GM12878 (cell line): ENCODE data around the gene EIF1. TPM values are rescaled to one million over a fixed set of nuclear protein-coding genes. Genes with fewer than 3 reads are reported as not detected.

Source experiments
- ATAC-seq: fragments of 200-7000 bp; cut with Tn5 transposase; 3 replicates; pipeline ENCODE4 v1.9.1; 2020; ENCODE audit warnings: mild to moderate bottlenecking, moderate library complexity
- BruUV-seq: library from RNA; stranded (reverse); fragments of 400-500 nt; replicated peaks from 2 replicates; lab custom pipeline; 2021; lab: Mats Ljungman, UMichigan
- CTCF ChIA-PET: fragments of 300-600 bp; sonication (Branson Sonifier 250); formaldehyde crosslinking; extraction: SDS; loops from one replicate; lab custom pipeline; 2021; ENCODE audit warnings: inconsistent platforms; lab: Yijun Ruan, JAX
- POLR2A ChIA-PET: fragments of 350-600 bp; formaldehyde crosslinking; extraction: SDS; loops from one replicate; lab custom pipeline; 2021; ENCODE audit warnings: inconsistent platforms; lab: Charles Lee
- RAD21 ChIA-PET: fragments of 300-600 bp; sonication (Branson Sonifier 250); formaldehyde crosslinking; loops from one replicate; lab custom pipeline; 2023; ENCODE audit warnings: antibody characterized with exemption; ENCODE audit not compliant: unreplicated experiment; lab: Charles Lee
- SMC1A ChIA-PET: fragments of 300-600 bp; sonication (Branson Sonifier 250); formaldehyde crosslinking; loops from one replicate; lab custom pipeline; 2023; ENCODE audit not compliant: unreplicated experiment, uncharacterized antibody; lab: Charles Lee
- DNase-seq: peaks from one replicate; pipeline ENCODE4 v3.0.0-alpha.2; 2011; ENCODE audit warnings: low read depth, low spot score
- FAIRE-seq: peaks from 3 replicates; lab custom pipeline; 2011; peaks lifted over from hg19 to GRCh38; lab: Jason Lieb, UNC
- H2AFZ ChIP-seq: 2 replicates; pipeline ENCODE4 v1.6.0; 2011; ENCODE audit warnings: low read depth, low read length, control low read depth; ENCODE audit not compliant: control insufficient read depth
- H3K27ac ChIP-seq: 2 replicates; pipeline ENCODE4 v1.5.1; 2011; ENCODE audit warnings: control low read depth; ENCODE audit not compliant: control insufficient read depth, insufficient read depth
- H3K27me3 ChIP-seq, 2 experiments: replicated peaks in 1 of 2; 2 replicates each; pipeline versions ENCODE4 v1.6.0 to v1.6.1; 2011; ENCODE audit warnings: low read length in 1 of 2; ENCODE audit not compliant: control insufficient read depth in 2 of 2, insufficient read depth in 2 of 2
- H3K36me3 ChIP-seq, 2 experiments: 2 replicates each; pipeline ENCODE4 v1.5.1; 2011; ENCODE audit warnings: low read length in 1 of 2; ENCODE audit not compliant: control insufficient read depth in 2 of 2, insufficient read depth in 2 of 2
- H3K4me1 ChIP-seq: 2 replicates; pipeline ENCODE4 v1.6.1; 2011; ENCODE audit warnings: mild to moderate bottlenecking, low read length, moderate library complexity, mixed read lengths; ENCODE audit not compliant: control insufficient read depth, insufficient read depth
- H3K4me2 ChIP-seq: 2 replicates; pipeline ENCODE4 v1.6.0; 2011; ENCODE audit warnings: control low read depth; ENCODE audit not compliant: control insufficient read depth, insufficient read depth
- H3K4me3 ChIP-seq: fragments of 200-600 bp; sonication (generic); 2 replicates; pipeline ENCODE4 v1.5.1; 2016
- H3K79me2 ChIP-seq: 2 replicates; pipeline ENCODE4 v1.6.0; 2011; ENCODE audit warnings: low read length; ENCODE audit not compliant: control insufficient read depth, insufficient read depth
- H3K9ac ChIP-seq: 2 replicates; pipeline ENCODE4 v1.8.0; 2011; ENCODE audit warnings: low read length, control low read depth, mixed read lengths; ENCODE audit not compliant: control insufficient read depth, insufficient read depth
- H3K9me3 ChIP-seq: replicated peaks from 3 replicates; pipeline ENCODE4 v1.5.1; 2011; ENCODE audit warnings: mild to moderate bottlenecking, low read length; ENCODE audit not compliant: control insufficient read depth, insufficient read depth
- H4K20me1 ChIP-seq: 2 replicates; pipeline ENCODE4 v1.6.0; 2011; ENCODE audit not compliant: control insufficient read depth, insufficient read depth
- BHLHE40 ChIP-seq, 2 experiments: fragments of 450-650 bp in 1 of 2; IDR thresholded peaks; 2 replicates each; pipeline ENCODE4 v1.6.1; 2011 to 2017; ENCODE audit warnings: low read depth in 2 of 2, borderline replicate concordance in 1 of 2, improper control_type of control experiment in 1 of 2, low read length in 1 of 2, mild to moderate bottlenecking in 1 of 2
- CHD2 ChIP-seq: IDR thresholded peaks from 2 replicates; pipeline ENCODE4 v1.6.1; 2011; ENCODE audit warnings: low read depth, low read length, improper control_type of control experiment, borderline replicate concordance
- DPF2 ChIP-seq: fragments of 450-650 bp; IDR thresholded peaks from 2 replicates; pipeline ENCODE4 v1.6.1; 2017; ENCODE audit warnings: mild to moderate bottlenecking
- GATAD2B ChIP-seq: fragments of 450-650 bp; conservative IDR thresholded peaks from 2 replicates; pipeline ENCODE4 v1.6.1; 2017; ENCODE audit warnings: low read depth, mild to moderate bottlenecking, moderate library complexity
- NBN ChIP-seq: fragments of 450-650 bp; IDR thresholded peaks from 2 replicates; pipeline ENCODE4 v1.6.1; 2016
- RFX5 ChIP-seq: IDR thresholded peaks from 2 replicates; pipeline ENCODE4 v1.6.1; 2011; ENCODE audit warnings: low read depth, low read length, improper control_type of control experiment
- SP1 ChIP-seq: IDR thresholded peaks from one replicate; pipeline ENCODE4 v1.6.1; 2011; ENCODE audit warnings: low read depth, low read length
- YBX1 ChIP-seq: fragments of 450-650 bp; IDR thresholded peaks from 2 replicates; pipeline ENCODE4 v1.6.1; 2016; ENCODE audit warnings: antibody characterized with exemption
- ZNF592 ChIP-seq: fragments of 450-650 bp; IDR thresholded peaks from 2 replicates; pipeline ENCODE4 v1.6.1; 2017; ENCODE audit warnings: mild to moderate bottlenecking, moderate library complexity
- ZNF622 ChIP-seq: fragments of 450-650 bp; IDR thresholded peaks from 2 replicates; pipeline ENCODE4 v1.6.1; 2017; ENCODE audit warnings: mild to moderate bottlenecking, inconsistent platforms
- WGBS: methylation state at CpG from one replicate; pipeline ENCODE4 v1.1.6; 2016; ENCODE audit warnings: low lambda C conversion rate; ENCODE audit not compliant: insufficient replicate concordance, insufficient coverage; ENCODE audit errors: missing lambda C conversion rate; 5-methylcytosine and 5-hydroxymethylcytosine counted together
- in situ Hi-C: fragments of 300-500 bp; cut with MboI; formaldehyde crosslinking; loops from 9 replicates; pipeline ENCODE4 v1.14.3; 2018; ENCODE audit warnings: mixed read lengths
- intact Hi-C: fragments of 100-400 bp; cut with micrococcal nuclease; formaldehyde crosslinking; loops from one replicate; pipeline ENCODE4 v1.14.2; 2022; ENCODE audit not compliant: unreplicated experiment
- polyA plus RNA-seq, 11 experiments: library from polyadenylated mRNA; depleted of rRNA in 4 of 11; unstranded in 6 of 11; stranded (reverse) in 5 of 11; fragments of >200 nt; fragmentation: Nextera tagmentation in 4 of 11; fragmentation: Illumina TruSeq in 1 of 11; extraction: Ambion mirVana in 4 of 11; extraction: Trizol in 1 of 11; gene quantifications; 1 replicate in 1 of 11; 2 replicates in 10 of 11; pipeline versions ENCODE4 v1.2.1 to v1.2.3, GENCODE V29; 2011 to 2016; ENCODE audit warnings: inconsistent platforms in 2 of 11, missing spikeins in 2 of 11, low read depth in 1 of 11
- total RNA-seq, 4 experiments: library from RNA; depleted of rRNA in 3 of 4; stranded (reverse); fragments of >200 nt in 3 of 4; fragmentation: Illumina TruSeq in 1 of 4; extraction: Trizol in 1 of 4; gene quantifications; 2 replicates each; pipeline versions ENCODE4 v1.2.1 to v1.2.3, GENCODE V29; 2013 to 2021

The EIF1 gene
- total and polyA plus RNA-seq, 10 of the 15 experiments (the other 5 are each of a cell fraction or from before 2014, with no cell fraction given), result 39.4 to 815 (median 480) TPM

- POLR2A ChIA-PET, result no interaction called here
- TF ChIP-seq CHD2 (no peak), BHLHE40 (IDR thresholded peaks at IDR 0.05; ENCODE audit: borderline replicate concordance in 1 of 2, low read depth in 2 of 2, low read length in 1 of 2) (no peak), RFX5 (no peak), ZNF622 (no peak), YBX1 (no peak)
- Histone ChIP-seq H3K4me3 (no peak overlapping the region), H3K27ac (no peak overlapping the region), H3K9ac (no peak overlapping the region), H3K36me3 (no peaks in the 10 kb centered on the region), H4K20me1 (no peaks in the 10 kb centered on the region), H3K27me3 (no peaks in the 10 kb centered on the region), H3K4me2 (no peak overlapping the region), H3K9me3 (no peaks in the 10 kb centered on the region), H2AFZ (no peak overlapping the region), H3K4me1 (0 out of 2 replicates have a peak, but pooled peaks cover 2% of the 10 kb centered on the region), H3K79me2 (no peaks in the 10 kb centered on the region; the same call in 1 of the 2 replicates)
- in situ Hi-C loops (loop anchor here (25.0 kb wide), 2 partner anchors 1529 to 1679 kb away; partner anchors contain the start of gene TMEM106A), intact Hi-C loops (no loop called here)
- DNase-seq (no peak), ATAC-seq (no peak), FAIRE-seq (no peak)
- SMC1A ChIA-PET, result interaction anchor here (0.9 to 1.7 kb wide), 3 partner anchors 16 to 238 kb away, joined by 3 read pairs; no protein-coding TSS in a partner anchor
- 49% methylated on average over 8 of the region's 8 CpGs for WGBS
- RAD21 ChIA-PET, result no interaction called here
- CTCF ChIA-PET, result interaction anchor here (8.7 to 9.5 kb wide), 2 partner anchors 8 to 16 kb away, joined by 170 to 265 read pairs; partner anchors contain the start of gene EIF1
- BruUV-seq, result no TSS peak
Observed at GRCh38 chr17:41683441-41684007, 5.2 kb upstream of the EIF1 start.

GRCh38 chr17:41684035-41684434 is 4.7 kb upstream of the EIF1 start:
- no TSS peak for BruUV-seq
- TF ChIP-seq ZNF592 (no peak), NBN (no peak), DPF2 (no peak), SP1 (no peak), GATAD2B (no peak)

More at GRCh38 chr17:41684035-41684434, 4.7 kb upstream of the EIF1 start:
- intact Hi-C loops (no loop called here), in situ Hi-C loops (loop anchor here (25.0 kb wide), 2 partner anchors 1528 to 1678 kb away; partner anchors contain the start of gene TMEM106A)
- H3K9me3 ChIP-seq, result no peaks in the 10 kb centered on the region
- ChIA-PET CTCF (interaction anchor here (9.5 kb wide), 1 partner anchor 16 kb away, joined by 170 read pairs; no protein-coding TSS in a partner anchor), RAD21 (no interaction called here), SMC1A (interaction anchor here (0.9 to 2.3 kb wide), 4 partner anchors 14 to 21 kb away, joined by 3 to 11 read pairs (median 4); no protein-coding TSS in a partner anchor), POLR2A (interaction anchor here (0.6 to 1.3 kb wide), 2 partner anchors 16 to 18 kb away, joined by 3 read pairs; no protein-coding TSS in a partner anchor)
- H3K36me3 ChIP-seq, result no peaks in the 10 kb centered on the region
- H2AFZ ChIP-seq, result no peak overlapping the region
- DNase-seq (no peak), ATAC-seq (no peak), FAIRE-seq (no peak)
- H3K27ac ChIP-seq, result no peak overlapping the region
- no peak overlapping the region for H3K4me3 ChIP-seq
- no peaks in the 10 kb centered on the region for H3K4me1 ChIP-seq
- peaks cover 3% of the 10 kb centered on the region for H3K79me2 ChIP-seq
- no peaks in the 10 kb centered on the region for H4K20me1 ChIP-seq
- H3K27me3 ChIP-seq, result no peaks in the 10 kb centered on the region
- no peak overlapping the region for H3K9ac ChIP-seq
- no peak overlapping the region for H3K4me2 ChIP-seq
- 46% methylated on average over 4 of the region's 4 CpGs for WGBS
